ENCODE data around the gene NANOS1. TPM values are rescaled to one million over a fixed set of nuclear protein-coding genes. Genes with fewer than 3 reads are reported as not detected.

Gene NANOS1
- total RNA-seq, 1 experiment from 2014 or later = 5.4 TPM

GRCh38 chr10:119049777-119050176, 20.3 kb downstream of the NANOS1 start:
- Histone ChIP-seq H3K36me3 (ENCODE audit: low read depth, low read length) (peaks cover 78% of the 10 kb centered on the region), H3K9me2 (replicated peaks; ENCODE audit: low read length) (no peaks in the 10 kb centered on the region), H3F3A (ENCODE audit: low read length, unreplicated experiment) (no peaks in the 10 kb centered on the region), H2AFZ (ENCODE audit: low read length) (no peak overlapping the region), H3K79me2 (ENCODE audit: low read length) (peaks cover 55% of the 10 kb centered on the region), H3K4me1 (ENCODE audit: insufficient read depth, low read length) (no peaks in the 10 kb centered on the region), H3K4me3 (ENCODE audit: low read length) (no peak overlapping the region), H4K20me1 (ENCODE audit: low read length) (peaks cover 9% of the 10 kb centered on the region; the same call in 1 of the 2 replicates), H3K9ac (ENCODE audit: low read length) (no peak overlapping the region), H3K27me3 (ENCODE audit: low read length) (no peaks in the 10 kb centered on the region), H3K4me2 (ENCODE audit: low read length) (no peak overlapping the region), H3K9me3 (ENCODE audit: low read length) (no peaks in the 10 kb centered on the region), H3K27ac (ENCODE audit: low read length) (no peak overlapping the region)
- intact Hi-C loops (cut with micrococcal nuclease) = no loop called here
- DNase-seq (no peak), ATAC-seq (no peak)
- BruUV-seq (replicated peaks) = no TSS peak
- POLR2A ChIA-PET (ENCODE audit: unreplicated experiment) = no interaction called here
- CTCF ChIA-PET = no interaction called here
- no peak for TF ChIP-seq CTCF (conservative IDR thresholded peaks at IDR 0.05; ENCODE audit: low read depth, low read length)
- TF ChIP-seq EZH2phosphoT487 (IDR thresholded peaks at IDR 0.05; ENCODE audit: borderline replicate concordance, low read length) = no peak
- TF ChIP-seq EZH2 (IDR thresholded peaks at IDR 0.05; ENCODE audit: low read length, unreplicated experiment) = no peak

- Histone ChIP-seq H4K20me1 (ENCODE audit: low read length) (peaks cover 9% of the 10 kb centered on the region; the same call in 1 of the 2 replicates), H3K9ac (ENCODE audit: low read length) (no peak overlapping the region)
- POLR2A ChIA-PET (ENCODE audit: unreplicated experiment) = no interaction called here
These were observed 22.3 kb downstream of the NANOS1 start for GRCh38 chr10:119051775-119052174.

More at GRCh38 chr10:119051775-119052174, 22.3 kb downstream of the NANOS1 start:
- ATAC-seq (no peak), DNase-seq (no peak)
- Histone ChIP-seq H3K4me2 (ENCODE audit: low read length) (no peak overlapping the region), H3K9me2 (replicated peaks; ENCODE audit: low read length) (no peaks in the 10 kb centered on the region), H3K27ac (ENCODE audit: low read length) (no peak overlapping the region), H3K9me3 (ENCODE audit: low read length) (no peaks in the 10 kb centered on the region), H3K4me1 (ENCODE audit: insufficient read depth, low read length) (no peaks in the 10 kb centered on the region), H3K79me2 (ENCODE audit: low read length) (peaks cover 47% of the 10 kb centered on the region; the same call in 1 of the 2 replicates), H3K27me3 (ENCODE audit: low read length) (no peaks in the 10 kb centered on the region), H3K36me3 (ENCODE audit: low read depth, low read length) (peaks cover 79% of the 10 kb centered on the region), H3K4me3 (ENCODE audit: low read length) (no peak overlapping the region), H2AFZ (ENCODE audit: low read length) (no peak overlapping the region), H3F3A (ENCODE audit: low read length, unreplicated experiment) (no peaks in the 10 kb centered on the region)
- intact Hi-C loops (cut with micrococcal nuclease) = no loop called here
- TF ChIP-seq CTCF (conservative IDR thresholded peaks at IDR 0.05; ENCODE audit: low read depth, low read length) (no peak), EZH2 (IDR thresholded peaks at IDR 0.05; ENCODE audit: low read length, unreplicated experiment) (no peak), EZH2phosphoT487 (IDR thresholded peaks at IDR 0.05; ENCODE audit: borderline replicate concordance, low read length) (no peak)
- BruUV-seq (replicated peaks) = no TSS peak
- CTCF ChIA-PET = no interaction called here
